Measurements from ENCODE around the gene SPTB. TPM values are rescaled to one million over a fixed set of nuclear protein-coding genes. Genes with fewer than 3 reads are reported as not detected.

Gene SPTB
- total and polyA plus RNA-seq, 10 of the 15 experiments (the other 5 are each of a cell fraction or from before 2014, with no cell fraction given) = under 0.01 to 0.04 (median 0.02) TPM; not detected in 4

DNA sequence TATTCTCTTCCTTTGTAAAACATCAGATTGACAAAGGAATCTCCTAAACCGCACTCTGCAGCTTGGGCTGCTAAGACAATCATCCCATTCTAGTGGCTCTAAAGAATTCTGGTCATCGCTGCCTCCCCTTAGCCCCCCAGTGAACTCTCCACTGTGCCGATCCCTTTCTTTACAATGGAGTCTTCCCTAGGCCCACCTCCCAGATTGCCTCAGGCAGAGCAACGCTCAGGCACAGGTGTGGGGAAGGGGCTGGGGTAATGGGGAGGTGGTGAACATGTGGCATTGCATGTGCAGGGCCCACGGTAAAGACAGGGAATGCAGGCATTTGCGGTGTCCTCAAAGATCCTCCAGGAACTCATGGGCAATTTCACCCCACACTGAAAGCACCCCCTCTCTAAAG, 89.2 kb downstream of the SPTB start:
- no peak for TF ChIP-seq HDGF (IDR thresholded peaks at IDR 0.05)
- no peak for TF ChIP-seq ZBED1 (IDR thresholded peaks at IDR 0.05; ENCODE audit: borderline replicate concordance)
- no peak for TF ChIP-seq EED (IDR thresholded peaks at IDR 0.05; ENCODE audit: low read depth)
- Histone ChIP-seq H3K27me3 (replicated peaks in 1 of 2; ENCODE audit: control insufficient read depth in 2 of 2, insufficient read depth in 2 of 2, low read length in 1 of 2) (peaks cover 0 to 3% of the 10 kb centered on the region in 2 experiments; a peak in 3 of 4 replicates), H4K20me1 (ENCODE audit: control insufficient read depth, insufficient read depth) (no peaks in the 10 kb centered on the region), H3K79me2 (ENCODE audit: control insufficient read depth, insufficient read depth, low read length) (no peaks in the 10 kb centered on the region), H3K4me1 (ENCODE audit: control insufficient read depth, insufficient read depth, low read length) (no peaks in the 10 kb centered on the region), H3K9me3 (replicated peaks; ENCODE audit: control insufficient read depth, insufficient read depth, low read length) (no peaks in the 10 kb centered on the region), H3K4me3 (no peak overlapping the region), H3K27ac (ENCODE audit: control insufficient read depth, insufficient read depth) (no peak overlapping the region), H2AFZ (ENCODE audit: control insufficient read depth, low read depth, low read length) (no peak overlapping the region), H3K4me2 (ENCODE audit: control insufficient read depth, insufficient read depth) (no peak overlapping the region), H3K36me3 (ENCODE audit: control insufficient read depth in 2 of 2, insufficient read depth in 2 of 2, low read length in 1 of 2) (no peaks in the 10 kb centered on the region), H3K9ac (ENCODE audit: control insufficient read depth, insufficient read depth, low read length) (no peak overlapping the region)
- in situ Hi-C loops (cut with MboI) = no loop called here
- SMC1A ChIA-PET (ENCODE audit: uncharacterized antibody, unreplicated experiment) = interaction anchor here (1.0 kb wide), 2 partner anchors 99 to 116 kb away, joined by 3 to 4 read pairs; no protein-coding TSS in a partner anchor
- DNase-seq (ENCODE audit: low read depth, low spot score) = no peak
- POLR2A ChIA-PET = no interaction called here
- intact Hi-C loops (cut with micrococcal nuclease; ENCODE audit: unreplicated experiment) = no loop called here
- 44% methylated on average over 6 of the region's 6 CpGs for WGBS (ENCODE audit: insufficient coverage, insufficient replicate concordance, low lambda C conversion rate, missing lambda C conversion rate)
- BruUV-seq (replicated peaks) = no TSS peak
- no peak for FAIRE-seq
- no peak for ATAC-seq
- CTCF ChIA-PET = interaction anchor here (1.9 kb wide), 1 partner anchor 14 kb away, joined by 8 read pairs; no protein-coding TSS in a partner anchor
- RAD21 ChIA-PET (ENCODE audit: unreplicated experiment) = no interaction called here

DNA sequence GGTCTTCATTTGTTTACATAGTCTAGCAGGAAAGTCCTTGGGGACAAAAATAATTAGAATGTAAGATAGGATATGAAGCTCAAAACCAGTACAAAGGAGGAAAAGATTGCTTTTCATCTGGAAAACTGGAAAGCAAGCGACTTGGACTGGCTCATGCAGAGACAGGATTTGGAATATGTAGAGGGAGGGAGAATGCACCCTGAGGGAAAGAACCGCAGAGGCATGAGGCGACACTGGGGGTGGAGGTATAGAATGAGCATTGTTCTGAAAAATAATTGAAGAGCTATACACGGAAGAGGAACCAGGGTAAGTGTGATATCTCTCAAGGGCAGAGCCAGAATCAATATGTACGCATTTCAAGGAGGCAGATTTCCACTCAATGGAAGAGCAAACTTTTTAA, 90.0 kb downstream of the SPTB start:
- WGBS (ENCODE audit: insufficient coverage, insufficient replicate concordance, low lambda C conversion rate, missing lambda C conversion rate) = 38% methylated on average over 5 of the region's 5 CpGs
- ChIA-PET RAD21 (ENCODE audit: unreplicated experiment) (no interaction called here), SMC1A (ENCODE audit: uncharacterized antibody, unreplicated experiment) (interaction anchor here (0.8 to 1.0 kb wide), 2 partner anchors 34 to 100 kb away, joined by 3 read pairs; no protein-coding TSS in a partner anchor), CTCF (interaction anchor here (1.9 kb wide), 1 partner anchor 14 kb away, joined by 8 read pairs; no protein-coding TSS in a partner anchor), POLR2A (no interaction called here)
- no peak overlapping the region for H2AFZ ChIP-seq (ENCODE audit: control insufficient read depth, low read depth, low read length)
- DNase-seq (ENCODE audit: low read depth, low spot score) = no peak
- FAIRE-seq = no peak
- no peak for ATAC-seq
- no peaks in the 10 kb centered on the region for H3K36me3 ChIP-seq (ENCODE audit: control insufficient read depth in 2 of 2, insufficient read depth in 2 of 2, low read length in 1 of 2)
- no peaks in the 10 kb centered on the region for H4K20me1 ChIP-seq (ENCODE audit: control insufficient read depth, insufficient read depth)
- no peak overlapping the region for H3K4me2 ChIP-seq (ENCODE audit: control insufficient read depth, insufficient read depth)
- H3K27me3 ChIP-seq (replicated peaks in 1 of 2; ENCODE audit: control insufficient read depth in 2 of 2, insufficient read depth in 2 of 2, low read length in 1 of 2) = peaks cover 0 to 3% of the 10 kb centered on the region in 2 experiments; a peak in 3 of 4 replicates
- no peak overlapping the region for H3K9ac ChIP-seq (ENCODE audit: control insufficient read depth, insufficient read depth, low read length)
- BruUV-seq (replicated peaks) = no TSS peak
- H3K9me3 ChIP-seq (replicated peaks; ENCODE audit: control insufficient read depth, insufficient read depth, low read length) = no peaks in the 10 kb centered on the region
- intact Hi-C loops (cut with micrococcal nuclease; ENCODE audit: unreplicated experiment) = no loop called here
- no peaks in the 10 kb centered on the region for H3K4me1 ChIP-seq (ENCODE audit: control insufficient read depth, insufficient read depth, low read length)
- no peaks in the 10 kb centered on the region for H3K79me2 ChIP-seq (ENCODE audit: control insufficient read depth, insufficient read depth, low read length)
- no peak overlapping the region for H3K4me3 ChIP-seq
- in situ Hi-C loops (cut with MboI) = no loop called here
- no peak overlapping the region for H3K27ac ChIP-seq (ENCODE audit: control insufficient read depth, insufficient read depth)
- TF ChIP-seq CHD1 (IDR thresholded peaks at IDR 0.05; ENCODE audit: low read depth, low read length) = no peak
- no peak for TF ChIP-seq ATF7 (IDR thresholded peaks at IDR 0.05; ENCODE audit: low read depth)
- no peak for TF ChIP-seq TAF1 (IDR thresholded peaks at IDR 0.05; ENCODE audit: borderline replicate concordance, low read depth, low read length)
- TF ChIP-seq, protein P1, sequence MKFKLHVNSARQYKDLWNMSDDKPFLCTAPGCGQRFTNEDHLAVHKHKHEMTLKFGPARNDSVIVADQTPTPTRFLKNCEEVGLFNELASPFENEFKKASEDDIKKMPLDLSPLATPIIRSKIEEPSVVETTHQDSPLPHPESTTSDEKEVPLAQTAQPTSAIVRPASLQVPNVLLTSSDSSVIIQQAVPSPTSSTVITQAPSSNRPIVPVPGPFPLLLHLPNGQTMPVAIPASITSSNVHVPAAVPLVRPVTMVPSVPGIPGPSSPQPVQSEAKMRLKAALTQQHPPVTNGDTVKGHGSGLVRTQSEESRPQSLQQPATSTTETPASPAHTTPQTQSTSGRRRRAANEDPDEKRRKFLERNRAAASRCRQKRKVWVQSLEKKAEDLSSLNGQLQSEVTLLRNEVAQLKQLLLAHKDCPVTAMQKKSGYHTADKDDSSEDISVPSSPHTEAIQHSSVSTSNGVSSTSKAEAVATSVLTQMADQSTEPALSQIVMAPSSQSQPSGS (IDR thresholded peaks at IDR 0.05; ENCODE audit: low read length) = no peak
- no peak for TF ChIP-seq EP300 (IDR thresholded peaks at IDR 0.05; ENCODE audit: borderline replicate concordance in 1 of 2, control insufficient read depth in 1 of 2, low read depth in 2 of 2, low read length in 2 of 2)
- no peak for TF ChIP-seq ZNF24 (IDR thresholded peaks at IDR 0.05)
- no peak for TF ChIP-seq CHD2 (IDR thresholded peaks at IDR 0.05; ENCODE audit: borderline replicate concordance, low read depth, low read length)
- no peak for TF ChIP-seq MYB (IDR thresholded peaks at IDR 0.05; ENCODE audit: borderline replicate concordance, low read depth, low read length)
- no peak for TF ChIP-seq POLR2AphosphoS5 (IDR thresholded peaks at IDR 0.05; ENCODE audit: low read length)
- TF ChIP-seq ASH2L (IDR thresholded peaks at IDR 0.05; ENCODE audit: borderline replicate concordance, low read depth) = no peak
- TF ChIP-seq HDAC2 (IDR thresholded peaks at IDR 0.05) = no peak
- no peak for TF ChIP-seq ZZZ3 (IDR thresholded peaks at IDR 0.05; ENCODE audit: control insufficient read depth, insufficient read length, low read depth)
- TF ChIP-seq TCF12 (IDR thresholded peaks at IDR 0.05; ENCODE audit: low read depth, low read length) = no peak
